ENCODE measurements around the gene LGR4. TPM values are rescaled to one million over a fixed set of nuclear protein-coding genes. Genes with fewer than 3 reads are reported as not detected.

The LGR4 gene
- total and polyA plus RNA-seq, 2 donors (not counting 1 experiment from before 2014, with no cell fraction given) = 0.92 to 3.3 TPM

- no peaks in the 10 kb centered on the region for H3K79me2 ChIP-seq (ENCODE audit: control insufficient read depth, insufficient read depth, low read length)
- H3K4me3 ChIP-seq (ENCODE audit: control extremely low read depth in 1 of 5, extremely low read depth in 1 of 5, insufficient read depth in 1 of 5, low read depth in 2 of 5, low read length in 4 of 5) = no peak overlapping the region
- H2AFZ ChIP-seq (ENCODE audit: insufficient read depth, low read depth, low read length, poor library complexity, severe bottlenecking) = no peak overlapping the region
- no peaks in the 10 kb centered on the region for H3K36me3 ChIP-seq (replicated peaks in 1 of 2; ENCODE audit: control extremely low read depth in 1 of 2, control insufficient read depth in 1 of 2, extremely low read depth in 1 of 2, insufficient read depth in 2 of 2, low read length in 1 of 2)
- intact Hi-C loops (cut with micrococcal nuclease) = no loop called here
- 100% methylated on average over 2 of the region's 2 CpGs for WGBS (ENCODE audit: insufficient coverage)
- TF ChIP-seq EZH2 (IDR thresholded peaks at IDR 0.05; ENCODE audit: borderline replicate concordance, insufficient read depth, low read depth, low read length, poor library complexity, severe bottlenecking) = no peak
- no peak for TF ChIP-seq CTCF (IDR thresholded peaks at IDR 0.05)
- no peak overlapping the region for H3K4me3 Mint-ChIP-seq
- H3K27me3 ChIP-seq (replicated peaks in 1 of 4; ENCODE audit: control extremely low read depth in 1 of 4, control insufficient read depth in 3 of 4, insufficient read depth in 4 of 4, low read length in 3 of 4) = no peaks in the 10 kb centered on the region
- H3K4me2 ChIP-seq (replicated peaks; ENCODE audit: low read depth, low read length, poor library complexity, severe bottlenecking) = no peak overlapping the region
- no peak overlapping the region for H3K27ac ChIP-seq (ENCODE audit: low read length in 2 of 2)
- H3K9me3 ChIP-seq (ENCODE audit: control extremely low read depth in 1 of 3, control insufficient read depth in 2 of 3, insufficient read depth in 1 of 3, low read length in 2 of 3) = peaks cover 0 to 3% (median under 1%) of the 10 kb centered on the region in 3 donors
- ChIA-PET CTCF (interaction anchor here (1.2 to 1.5 kb wide), 3 partner anchors 14 to 28 kb away, joined by 3 to 8 read pairs (median 4); no protein-coding TSS in a partner anchor), POLR2A (no interaction called here)
- no peaks in the 10 kb centered on the region for H3K4me1 ChIP-seq (ENCODE audit: control insufficient read depth in 2 of 2, insufficient read depth in 2 of 2, low read length in 2 of 2)
- no peaks in the 10 kb centered on the region for H4K20me1 ChIP-seq (ENCODE audit: control insufficient read depth, insufficient read depth, low read length, poor library complexity, severe bottlenecking)
- H3K27me3 Mint-ChIP-seq = peaks cover 13% of the 10 kb centered on the region
- no peak overlapping the region for H3K9ac ChIP-seq (ENCODE audit: low read length)
- no peak overlapping the region for H3K27ac Mint-ChIP-seq
- no peak for DNase-seq
- no peaks in the 10 kb centered on the region for H3K9me3 Mint-ChIP-seq (ENCODE audit: insufficient read depth)
- ATAC-seq (ENCODE audit: low read depth) = no peak
- H3K4me1 Mint-ChIP-seq = peaks cover 1% of the 10 kb centered on the region
Observed at GRCh38 chr11:27513389-27513788, 40.8 kb upstream of the LGR4 start.

GRCh38 chr11:27512238-27512637 is 39.6 kb upstream of the LGR4 start:
- Histone ChIP-seq H3K27ac (ENCODE audit: low read length in 2 of 2) (no peak overlapping the region), H2AFZ (ENCODE audit: insufficient read depth, low read depth, low read length, poor library complexity, severe bottlenecking) (no peak overlapping the region), H3K4me2 (replicated peaks; ENCODE audit: low read depth, low read length, poor library complexity, severe bottlenecking) (no peak overlapping the region), H3K79me2 (ENCODE audit: control insufficient read depth, insufficient read depth, low read length) (peaks cover 11% of the 10 kb centered on the region), H4K20me1 (ENCODE audit: control insufficient read depth, insufficient read depth, low read length, poor library complexity, severe bottlenecking) (no peaks in the 10 kb centered on the region), H3K4me1 (ENCODE audit: control insufficient read depth in 2 of 2, insufficient read depth in 2 of 2, low read length in 2 of 2) (peaks cover 6% of the 10 kb centered on the region in 2 donors), H3K27me3 (replicated peaks in 1 of 4; ENCODE audit: control extremely low read depth in 1 of 4, control insufficient read depth in 3 of 4, insufficient read depth in 4 of 4, low read length in 3 of 4) (no peaks in the 10 kb centered on the region), H3K9me3 (ENCODE audit: control extremely low read depth in 1 of 3, control insufficient read depth in 2 of 3, insufficient read depth in 1 of 3, low read length in 2 of 3) (peaks cover 0 to 3% (median 2%) of the 10 kb centered on the region in 3 donors), H3K36me3 (replicated peaks in 1 of 2; ENCODE audit: control extremely low read depth in 1 of 2, control insufficient read depth in 1 of 2, extremely low read depth in 1 of 2, insufficient read depth in 2 of 2, low read length in 1 of 2) (no peaks in the 10 kb centered on the region), H3K4me3 (ENCODE audit: control extremely low read depth in 1 of 5, extremely low read depth in 1 of 5, insufficient read depth in 1 of 5, low read depth in 2 of 5, low read length in 4 of 5) (no peak overlapping the region), H3K9ac (ENCODE audit: low read length) (no peak overlapping the region)
- intact Hi-C loops (cut with micrococcal nuclease) = no loop called here
- CTCF ChIA-PET = interaction anchor here (1.2 to 1.5 kb wide), 2 partner anchors 13 to 27 kb away, joined by 3 to 8 read pairs; no protein-coding TSS in a partner anchor
- TF ChIP-seq CTCF (IDR thresholded peaks at IDR 0.05) (no peak), EZH2 (IDR thresholded peaks at IDR 0.05; ENCODE audit: borderline replicate concordance, insufficient read depth, low read depth, low read length, poor library complexity, severe bottlenecking) (no peak)
- Mint-ChIP-seq H3K4me1 (peaks cover 10% of the 10 kb centered on the region), H3K27me3 (peaks cover 2% of the 10 kb centered on the region), H3K9me3 (ENCODE audit: insufficient read depth) (no peaks in the 10 kb centered on the region), H3K4me3 (no peak overlapping the region), H3K27ac (no peak overlapping the region)
- 100% methylated on average over 1 of the region's 3 CpGs for WGBS (ENCODE audit: insufficient coverage)
- DNase-seq (no peak), ATAC-seq (ENCODE audit: low read depth) (no peak)
- POLR2A ChIA-PET = no interaction called here
